Spleen (tissue), 7 donors: ENCODE data around the gene MAML1.

ENCODE experiments used
- POLR2A ChIP-seq, 3 donors: fragments of 450-650 bp; IDR thresholded peaks; one replicate each; pipeline ENCODE4 v1.5.1; 2017; ENCODE audit warnings: antibody characterized with exemption in 3 of 3, mild to moderate bottlenecking in 1 of 3
- POLR2AphosphoS5 ChIP-seq, 3 donors: sonication (generic); formaldehyde crosslinking; IDR thresholded peaks; one replicate each; pipeline ENCODE4 v1.5.1; 2017; ENCODE audit warnings: antibody characterized with exemption in 3 of 3
- TF ChIP-seq, protein P1 (sequence below), 11 experiments: fragments of 200-600 bp in 7 of 11; fragments of 450-650 bp in 4 of 11; sonication (generic) in 4 of 11; IDR thresholded peaks in 8 of 11; conservative IDR thresholded peaks in 3 of 11; 1 replicate in 7 of 11; 2 replicates in 4 of 11; pipeline versions ENCODE4 v1.4.0 to v1.8.0; 2016 to 2021; ENCODE audit warnings: antibody characterized with exemption in 11 of 11, inconsistent platforms in 4 of 11, mild to moderate bottlenecking in 1 of 11
- donor health status: DM: no; HTN: no; CAD: no; lungs with moderate emphysema.
- donor health status: DM: no; HTN: no; CAD: no.
- donor health status: DM: no; HTN: no; CAD: no.

DNA sequence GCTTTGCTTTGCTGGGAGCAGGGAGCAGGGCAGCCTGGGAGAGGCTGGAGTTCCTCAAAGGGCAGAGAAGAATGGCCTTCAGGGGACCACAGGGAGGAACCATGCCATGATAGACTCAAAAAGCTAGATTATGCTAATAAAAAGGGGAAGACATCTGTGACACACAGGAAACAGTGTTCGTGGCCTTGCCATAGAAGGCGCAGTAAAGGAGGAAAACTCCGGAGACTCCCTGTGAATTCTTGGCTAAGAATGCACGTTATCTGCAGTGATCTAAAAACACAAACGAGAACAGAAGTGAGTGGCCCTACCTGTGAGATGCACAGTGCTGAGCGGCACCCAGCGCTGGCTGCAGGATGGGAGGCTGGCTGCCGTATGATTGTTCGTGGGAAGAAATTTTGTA, 45.3 kb downstream of the MAML1 start:
- TF ChIP-seq, protein P1, sequence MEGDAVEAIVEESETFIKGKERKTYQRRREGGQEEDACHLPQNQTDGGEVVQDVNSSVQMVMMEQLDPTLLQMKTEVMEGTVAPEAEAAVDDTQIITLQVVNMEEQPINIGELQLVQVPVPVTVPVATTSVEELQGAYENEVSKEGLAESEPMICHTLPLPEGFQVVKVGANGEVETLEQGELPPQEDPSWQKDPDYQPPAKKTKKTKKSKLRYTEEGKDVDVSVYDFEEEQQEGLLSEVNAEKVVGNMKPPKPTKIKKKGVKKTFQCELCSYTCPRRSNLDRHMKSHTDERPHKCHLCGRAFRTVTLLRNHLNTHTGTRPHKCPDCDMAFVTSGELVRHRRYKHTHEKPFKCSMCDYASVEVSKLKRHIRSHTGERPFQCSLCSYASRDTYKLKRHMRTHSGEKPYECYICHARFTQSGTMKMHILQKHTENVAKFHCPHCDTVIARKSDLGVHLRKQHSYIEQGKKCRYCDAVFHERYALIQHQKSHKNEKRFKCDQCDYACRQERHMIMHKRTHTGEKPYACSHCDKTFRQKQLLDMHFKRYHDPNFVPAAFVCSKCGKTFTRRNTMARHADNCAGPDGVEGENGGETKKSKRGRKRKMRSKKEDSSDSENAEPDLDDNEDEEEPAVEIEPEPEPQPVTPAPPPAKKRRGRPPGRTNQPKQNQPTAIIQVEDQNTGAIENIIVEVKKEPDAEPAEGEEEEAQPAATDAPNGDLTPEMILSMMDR (IDR thresholded peaks at IDR 0.05 in 8 of 11, conservative IDR thresholded peaks at IDR 0.05 in 3 of 11): no peak
- no peak for TF ChIP-seq POLR2A (IDR thresholded peaks at IDR 0.05)
- no peak for TF ChIP-seq POLR2AphosphoS5 (IDR thresholded peaks at IDR 0.05)
